HG02759 (cell line): ENCODE data around the gene COCH.

ENCODE experiments used
- ATAC-seq: cut with Tn5 transposase; IDR thresholded peaks from one replicate; pipeline ENCODE4 v1.9.1; 2021; ENCODE audit warnings: mild to moderate bottlenecking, moderate library complexity; ENCODE audit not compliant: unreplicated experiment

COCH gene

DNA sequence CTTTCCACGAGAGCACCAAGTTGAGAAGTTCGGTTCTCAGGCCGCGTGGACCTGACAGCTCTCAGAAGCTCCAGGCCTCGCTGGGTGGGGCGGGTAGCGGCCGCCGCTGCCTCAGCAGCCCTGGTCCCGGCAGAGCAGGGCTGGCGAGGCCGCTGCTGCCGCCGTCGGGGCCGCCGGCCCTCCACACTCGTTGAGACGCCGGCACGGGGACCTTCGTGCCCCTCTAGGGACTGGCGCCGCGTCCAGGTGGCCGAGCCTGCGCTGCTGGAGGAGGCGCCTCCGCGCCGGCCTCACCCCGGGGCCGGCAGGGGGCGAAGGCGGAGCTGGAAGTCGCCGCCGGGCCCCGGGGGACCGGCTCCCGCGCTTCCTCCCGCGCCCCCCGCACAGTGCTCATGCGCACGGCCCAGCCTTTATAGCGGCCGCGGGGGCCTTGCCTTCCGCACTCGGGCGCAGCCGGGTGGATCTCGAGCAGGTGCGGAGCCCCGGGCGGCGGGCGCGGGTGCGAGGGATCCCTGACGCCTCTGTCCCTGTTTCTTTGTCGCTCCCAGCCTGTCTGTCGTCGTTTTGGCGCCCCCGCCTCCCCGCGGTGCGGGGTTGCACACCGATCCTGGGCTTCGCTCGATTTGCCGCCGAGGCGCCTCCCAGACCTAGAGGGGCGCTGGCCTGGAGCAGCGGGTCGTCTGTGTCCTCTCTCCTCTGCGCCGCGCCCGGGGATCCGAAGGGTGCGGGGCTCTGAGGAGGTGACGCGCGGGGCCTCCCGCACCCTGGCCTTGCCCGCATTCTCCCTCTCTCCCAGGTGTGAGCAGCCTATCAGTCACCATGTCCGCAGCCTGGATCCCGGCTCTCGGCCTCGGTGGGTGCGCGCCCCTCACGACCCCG, at the start of gene COCH:
TSS of gene COCH (plus strand) at position 440 of the 879 bp plus-strand sequence. CDS start at position 820, 380 bp downstream.
- ATAC-seq, result peak; percentile 83

DNA sequence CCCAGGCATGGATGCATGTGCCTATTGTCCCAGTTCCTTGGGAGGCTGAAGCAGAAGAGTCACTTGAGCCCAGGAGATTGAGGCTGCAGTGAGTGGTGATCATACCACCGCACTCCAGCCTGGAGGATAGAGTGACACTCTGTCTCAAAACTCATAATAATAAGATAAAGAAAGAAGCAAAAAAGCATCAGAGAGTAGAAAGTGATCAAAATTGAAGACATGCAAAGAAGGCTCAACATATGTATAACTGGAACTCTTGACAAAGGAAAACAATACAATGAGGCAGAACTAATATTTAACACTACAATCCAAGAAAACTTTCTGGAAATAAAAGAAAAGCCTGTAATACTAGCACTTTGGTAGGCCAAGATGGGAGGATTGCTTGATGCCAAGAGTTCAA, 48.3 kb upstream of the COCH start:
- ATAC-seq, result no peak

- no peak for ATAC-seq
These were observed 44.5 kb upstream of the COCH start for GRCh38 chr14:30829853-30830252.

GRCh38 chr14:30834353-30834752, 40.0 kb upstream of the COCH start:
- ATAC-seq, result no peak

DNA sequence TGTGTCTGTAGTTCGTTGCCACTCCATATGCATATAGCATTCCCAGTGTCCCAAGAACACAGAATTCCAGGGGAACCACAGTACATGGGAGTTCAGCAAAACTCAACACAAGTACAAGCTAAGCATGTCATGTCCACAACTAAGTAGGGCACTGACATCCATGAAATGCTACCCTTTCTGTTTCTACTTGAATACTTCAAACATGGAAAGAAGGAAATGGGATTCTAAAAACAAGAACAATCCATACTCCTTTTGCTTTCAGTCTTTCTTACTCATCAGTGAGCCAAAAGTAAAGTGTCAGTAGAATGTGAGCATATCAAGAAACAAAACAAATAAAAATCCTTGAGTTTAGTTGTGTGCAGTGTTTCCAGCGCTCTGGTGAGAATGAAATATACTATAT, 36.0 kb upstream of the COCH start:
- ATAC-seq, result no peak

DNA sequence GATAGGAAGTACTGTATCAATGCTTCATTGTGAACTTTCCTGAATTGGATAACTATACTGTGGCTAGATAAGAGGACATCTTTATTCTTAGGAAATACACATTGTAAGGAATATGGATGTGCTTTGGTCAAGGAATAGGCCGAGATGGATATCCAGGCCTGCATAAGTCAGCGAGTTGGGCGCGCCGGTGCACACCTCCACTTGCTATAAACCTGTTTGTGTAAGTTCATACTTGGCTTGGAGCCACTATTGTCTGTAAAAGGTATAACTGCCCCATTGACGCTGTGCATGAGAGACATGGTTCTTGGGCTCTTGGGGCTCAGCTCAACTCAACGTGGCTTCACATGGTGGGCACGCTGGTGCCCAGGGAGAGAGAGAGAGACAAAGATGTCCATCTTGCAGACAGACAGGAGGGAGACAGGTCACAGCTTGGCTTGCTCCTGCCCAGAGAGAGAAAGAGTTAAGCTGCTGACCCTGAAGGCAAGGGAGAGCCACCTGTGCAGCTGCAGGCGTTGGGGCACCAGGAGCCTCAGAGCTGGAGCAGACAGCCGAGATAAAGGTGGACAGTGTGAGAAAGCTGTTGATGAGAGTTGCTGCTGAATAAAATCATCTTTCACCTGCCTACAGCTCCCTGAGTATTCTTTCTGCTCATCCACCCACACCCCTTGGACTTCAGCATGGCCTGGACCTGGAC, 34.1 kb upstream of the COCH start:
- no peak for ATAC-seq

DNA sequence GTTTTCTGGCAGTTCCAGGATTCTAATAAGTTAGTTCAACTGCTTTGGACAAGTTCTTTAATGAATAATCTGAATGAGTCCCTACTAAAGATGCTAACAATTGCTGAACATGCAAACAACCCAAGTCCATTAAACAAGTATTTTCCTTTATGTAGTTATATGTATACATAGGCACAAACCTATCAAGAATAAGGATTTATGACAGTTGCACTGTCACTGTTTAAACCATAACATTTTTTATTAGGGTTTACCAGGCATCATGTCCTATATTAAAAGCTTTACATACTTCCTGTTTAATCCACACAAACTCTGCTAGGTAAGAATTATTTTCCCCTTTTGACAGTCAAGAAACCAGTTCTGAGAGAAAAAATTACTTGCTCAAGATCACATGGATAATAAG, 31.9 kb upstream of the COCH start:
- ATAC-seq, result no peak

DNA sequence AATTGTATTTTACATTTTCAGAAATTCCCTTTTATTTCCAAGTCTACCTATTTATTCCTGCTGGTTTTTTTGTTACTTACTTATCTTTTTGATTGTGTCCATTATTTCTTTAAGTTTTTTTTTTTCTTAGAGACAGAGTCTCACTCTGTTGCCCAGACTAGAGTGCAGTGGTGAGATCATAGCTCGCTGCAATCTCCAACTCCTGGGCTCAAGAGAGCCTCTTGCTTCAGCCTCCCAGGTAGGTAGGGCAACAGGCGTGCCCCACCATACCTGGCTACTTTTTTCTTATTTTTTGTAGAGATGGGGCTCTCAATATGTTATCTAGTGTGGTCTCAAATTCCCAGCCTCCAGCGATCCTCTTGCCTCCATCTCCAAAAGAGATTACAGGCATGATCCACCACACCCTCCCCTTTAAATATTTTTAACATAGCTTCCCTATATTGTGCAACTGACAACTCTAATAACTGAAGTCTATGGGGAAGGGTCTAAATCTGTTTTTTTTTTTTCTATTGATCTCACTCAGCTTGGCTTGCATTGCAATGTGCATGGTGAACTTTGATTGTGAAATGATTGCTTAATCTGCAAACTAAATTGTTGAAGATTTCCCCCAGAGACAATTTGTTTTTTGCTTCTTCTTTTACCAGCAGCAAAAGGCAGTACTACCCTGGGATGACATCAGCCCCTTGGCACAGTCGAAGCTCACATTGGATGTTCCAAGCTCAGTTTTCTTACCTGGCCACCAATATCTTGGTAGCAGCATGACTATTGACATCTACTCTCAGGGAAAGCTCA, 25.7 kb upstream of the COCH start:
- no peak for ATAC-seq

DNA sequence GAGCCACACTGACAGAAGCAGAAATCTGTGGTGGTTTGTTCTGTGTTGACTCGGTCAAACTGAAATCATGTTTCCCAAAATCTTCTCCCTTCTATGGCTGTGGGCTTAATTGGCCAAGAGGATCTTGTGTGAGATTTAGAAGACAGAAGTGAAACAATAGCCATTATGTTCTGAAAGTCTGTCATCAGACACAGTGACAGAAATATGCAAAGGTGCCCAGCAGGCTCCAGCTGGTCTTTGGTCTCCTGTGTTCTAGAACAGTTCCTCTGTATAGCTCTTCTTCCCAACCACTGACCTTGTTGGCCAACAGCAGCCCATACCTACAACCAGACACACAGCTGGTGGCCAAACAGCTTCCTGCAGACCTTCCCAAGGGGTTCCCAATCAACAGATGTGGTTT, 25.0 kb upstream of the COCH start:
- ATAC-seq, result peak; percentile 94

DNA sequence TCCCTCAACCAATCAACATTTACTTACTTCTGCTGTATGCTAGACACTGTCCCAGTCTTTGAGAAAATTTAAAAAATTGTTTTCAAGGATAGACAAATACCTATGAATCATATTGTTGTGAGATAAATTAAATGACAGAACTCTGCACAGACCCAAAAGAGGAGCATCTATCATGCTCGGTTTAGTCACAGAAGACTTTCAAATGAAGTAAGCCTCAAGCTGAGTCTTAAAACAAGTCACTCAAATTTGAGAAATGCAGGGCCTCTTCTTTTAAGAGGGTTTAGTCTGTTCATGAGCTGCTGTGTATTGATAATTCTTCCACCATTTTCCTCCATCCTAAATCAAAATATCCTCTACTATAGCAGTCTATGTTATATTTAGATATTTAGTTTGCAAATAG, 24.4 kb upstream of the COCH start:
- no peak for ATAC-seq

- no peak for ATAC-seq
These were observed 20.4 kb upstream of the COCH start for GRCh38 chr14:30853946-30854345.

- ATAC-seq, result peak; percentile 48
These were observed 19.9 kb upstream of the COCH start for GRCh38 chr14:30854492-30854891.

- ATAC-seq, result peak; percentile 67
These were observed 18.9 kb upstream of the COCH start for GRCh38 chr14:30855345-30856037.

- ATAC-seq, result no peak
These were observed 13.2 kb upstream of the COCH start for GRCh38 chr14:30861200-30861599.

GRCh38 chr14:30864934-30865333, 9.4 kb upstream of the COCH start:
- ATAC-seq, result no peak

DNA sequence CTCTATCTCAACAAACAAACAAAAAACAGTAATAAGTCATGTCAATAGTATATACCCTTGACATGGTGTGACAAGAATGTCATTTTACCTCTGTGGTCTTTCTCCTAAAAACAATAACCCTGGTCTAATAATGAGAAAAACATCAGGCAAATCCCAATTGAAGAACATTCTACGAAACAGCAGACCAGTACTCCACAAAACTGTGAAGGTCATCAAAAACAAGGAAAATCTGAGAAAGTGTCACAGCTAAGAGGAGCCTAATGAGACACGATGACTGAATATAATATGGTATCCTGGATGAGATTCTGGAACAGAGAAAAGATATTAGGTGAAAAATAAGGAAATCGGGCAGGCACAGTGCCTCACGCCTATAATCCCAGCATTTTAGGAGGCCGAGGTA, 5.6 kb upstream of the COCH start:
- ATAC-seq, result no peak

DNA sequence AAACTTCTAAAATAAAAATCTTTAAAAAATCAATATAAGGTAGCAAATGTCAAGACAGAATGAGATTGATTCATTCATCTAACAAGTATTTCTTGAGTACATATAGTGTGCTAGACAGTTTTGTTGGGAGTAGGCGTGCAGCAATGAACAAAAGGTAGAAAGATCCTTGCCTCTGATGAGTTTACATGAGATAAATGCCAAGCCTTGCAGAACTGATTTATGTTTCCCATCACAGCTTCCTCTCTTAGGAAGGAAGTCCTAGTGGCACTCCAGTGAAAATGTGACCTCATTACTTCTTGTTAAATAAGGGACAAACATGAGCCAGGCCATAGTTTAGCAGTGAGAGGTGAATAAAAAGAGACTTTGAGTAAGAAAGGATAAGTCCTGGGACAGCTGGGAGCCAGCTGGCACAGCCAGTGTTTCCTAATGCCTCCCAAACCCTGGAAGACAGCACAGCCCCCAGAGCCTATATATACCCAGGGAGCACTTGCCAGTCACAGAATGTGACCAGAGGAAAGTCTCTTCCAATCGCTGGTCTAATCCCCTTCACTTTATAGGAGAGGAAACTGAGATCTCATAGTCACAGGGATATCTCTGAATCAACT, 4.7 kb upstream of the COCH start:
- ATAC-seq, result no peak

DNA sequence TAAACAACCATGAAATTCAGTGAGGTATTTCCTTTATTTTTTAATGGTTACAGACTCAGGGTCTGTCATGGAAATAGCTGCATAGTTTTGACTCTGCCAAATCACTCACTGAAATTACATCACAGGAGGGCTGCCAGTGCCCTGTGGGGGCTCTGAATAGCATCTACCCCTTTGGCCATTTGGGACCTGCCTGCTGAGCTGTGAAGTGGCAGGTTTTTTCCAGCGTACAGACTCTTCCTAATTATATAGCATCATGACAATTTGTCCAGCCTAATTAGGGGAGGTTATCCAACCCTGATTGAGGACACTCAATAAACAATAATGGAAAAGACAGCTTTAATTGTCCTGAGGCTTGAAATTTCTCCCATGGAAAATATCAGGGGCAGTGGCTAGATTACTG, 1.8 kb upstream of the COCH start:
- ATAC-seq, result no peak

DNA sequence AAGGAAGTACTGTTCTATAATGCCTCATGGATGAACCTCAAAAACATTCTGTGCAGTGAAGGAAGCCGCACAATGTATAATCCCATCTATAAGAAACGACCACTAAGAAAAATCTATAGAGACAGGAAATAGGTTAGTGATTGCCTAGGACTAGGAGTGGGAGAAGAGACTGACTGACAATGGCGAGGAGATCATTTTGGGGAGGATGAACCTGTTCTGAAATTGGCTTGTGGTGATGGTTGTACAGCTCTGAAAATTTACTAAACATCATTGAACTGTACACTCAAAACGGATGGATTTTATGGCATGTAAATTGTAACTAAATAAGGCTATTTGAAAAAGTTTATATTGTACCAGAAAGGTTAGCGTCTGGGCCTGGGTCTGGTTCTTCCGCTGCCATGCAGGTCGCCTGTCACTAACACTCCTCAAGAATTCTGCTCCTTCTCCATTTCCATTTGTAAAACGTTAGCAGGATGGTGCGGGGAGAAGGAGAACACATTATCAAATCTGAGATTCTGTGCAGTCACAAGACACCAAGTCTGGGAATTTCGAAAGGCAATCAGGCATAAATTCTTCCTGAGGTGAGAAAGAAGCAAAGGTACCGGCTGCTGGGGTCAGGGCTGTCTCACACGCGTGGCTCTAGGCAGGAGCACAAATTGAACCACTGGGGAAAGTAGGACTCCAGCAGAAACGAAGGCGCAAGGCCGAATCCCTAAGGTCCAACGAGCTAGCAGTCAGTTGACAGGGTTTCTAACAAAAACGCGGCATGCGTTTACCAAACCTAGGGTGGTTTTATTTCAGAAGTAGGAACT, 845 bp upstream of the COCH start:
- ATAC-seq, result no peak
